Type B pancreatic cell (in vitro differentiated cells): ENCODE results near the gene CCNL1. TPM values are rescaled to one million over a fixed set of nuclear protein-coding genes. Genes with fewer than 3 reads are reported as not detected.

Experiments used
- DNase-seq: peaks from one replicate; pipeline ENCODE4 v3.0.0; 2021; ENCODE audit warnings: mixed read lengths; ENCODE audit not compliant: unreplicated experiment; ENCODE audit errors: extremely low spot score
- H3K27ac Mint-ChIP-seq: 2 replicates; pipeline ENCODE4 v1.8.0; 2021; ENCODE audit warnings: mild to moderate bottlenecking, mixed read lengths
- H3K27me3 Mint-ChIP-seq: 2 replicates; pipeline ENCODE4 v1.8.0; 2021; ENCODE audit warnings: mixed read lengths
- H3K36me3 Mint-ChIP-seq: 2 replicates; pipeline ENCODE4 v1.8.0; 2021; ENCODE audit warnings: mixed read lengths
- H3K4me1 Mint-ChIP-seq: one replicate; pipeline ENCODE4 v1.8.0; 2021; ENCODE audit warnings: mixed read lengths; ENCODE audit not compliant: unreplicated experiment
- H3K4me3 Mint-ChIP-seq: 2 replicates; pipeline ENCODE4 v1.8.0; 2021; ENCODE audit warnings: mild to moderate bottlenecking, mixed read lengths
- H3K9me3 Mint-ChIP-seq: 2 replicates; pipeline ENCODE4 v1.8.0; 2021; ENCODE audit warnings: mixed read lengths
- CTCF ChIP-seq: fragments of 200-600 bp; sonication (generic); conservative IDR thresholded peaks from 2 replicates; pipeline ENCODE4 v1.5.0; 2021; ENCODE audit warnings: antibody characterized with exemption, mild to moderate bottlenecking
- total RNA-seq: library from RNA; stranded (reverse); gene quantifications from 2 replicates; pipeline ENCODE4 v1.2.1, GENCODE V29; 2021; ENCODE audit warnings: low replicate concordance

Gene CCNL1
- total RNA-seq, 1 donor from 2014 or later = 145 TPM

- TF ChIP-seq CTCF = no peak
- peaks cover 48% of the 10 kb centered on the region for H3K4me1 Mint-ChIP-seq
- H3K9me3 Mint-ChIP-seq = no peaks in the 10 kb centered on the region
- H3K36me3 Mint-ChIP-seq = peaks cover 57% of the 10 kb centered on the region
- no peaks in the 10 kb centered on the region for H3K27me3 Mint-ChIP-seq
- no peak for DNase-seq
- H3K27ac Mint-ChIP-seq = peak overlapping the region; percentile 99
- H3K4me3 Mint-ChIP-seq = peak overlapping the region; percentile 98
These were observed 2.1 kb downstream of the CCNL1 start for GRCh38 chr3:157157836-157158235.

GRCh38 chr3:157156837-157157635 is 2.9 kb downstream of the CCNL1 start:
- Mint-ChIP-seq H3K9me3 (no peaks in the 10 kb centered on the region), H3K27ac (peak overlapping the region; percentile 99), H3K36me3 (peaks cover 57% of the 10 kb centered on the region), H3K4me3 (peak overlapping the region; percentile 98), H3K27me3 (no peaks in the 10 kb centered on the region), H3K4me1 (peaks cover 48% of the 10 kb centered on the region)
- no peak for DNase-seq
- no peak for TF ChIP-seq CTCF

GRCh38 chr3:157155591-157155990 is 4.4 kb downstream of the CCNL1 start:
- Mint-ChIP-seq H3K4me1 (peaks cover 39% of the 10 kb centered on the region), H3K27ac (no peak overlapping the region), H3K27me3 (no peaks in the 10 kb centered on the region), H3K9me3 (no peaks in the 10 kb centered on the region), H3K4me3 (peak overlapping the region; percentile 69), H3K36me3 (peaks cover 68% of the 10 kb centered on the region)
- no peak for TF ChIP-seq CTCF
- DNase-seq = no peak

GRCh38 chr3:157154563-157155330 is 5.2 kb downstream of the CCNL1 start:
- H3K27me3 Mint-ChIP-seq = no peaks in the 10 kb centered on the region
- peak overlapping the region; percentile 47 for H3K27ac Mint-ChIP-seq
- no peaks in the 10 kb centered on the region for H3K9me3 Mint-ChIP-seq
- peaks cover 71% of the 10 kb centered on the region for H3K36me3 Mint-ChIP-seq
- peaks cover 37% of the 10 kb centered on the region for H3K4me1 Mint-ChIP-seq
- peak overlapping the region; percentile 82 for H3K4me3 Mint-ChIP-seq
- DNase-seq = no peak
- no peak for TF ChIP-seq CTCF

- TF ChIP-seq CTCF = no peak
- Mint-ChIP-seq H3K36me3 (peaks cover 72% of the 10 kb centered on the region), H3K4me3 (no peak overlapping the region), H3K9me3 (no peaks in the 10 kb centered on the region), H3K27ac (no peak overlapping the region), H3K4me1 (peaks cover 29% of the 10 kb centered on the region), H3K27me3 (no peaks in the 10 kb centered on the region)
- DNase-seq = no peak
These were observed 7.0 kb downstream of the CCNL1 start for GRCh38 chr3:157152930-157153329.
